ENCODE data around the gene MTFP1. TPM values are rescaled to one million over a fixed set of nuclear protein-coding genes. Genes with fewer than 3 reads are reported as not detected.
"Not testable (repeated sequence)": the region's sequence is repeated elsewhere in the genome, so short reads cannot be mapped to it uniquely, and the experiment has no call there.

The MTFP1 gene
- total RNA-seq, 1 donor from 2014 or later = 31.7 TPM

- DNase-seq = no peak
Observed at GRCh38 chr22:30402028-30402765, 23.4 kb upstream of the MTFP1 start.

GRCh38 chr22:30402766-30403104 is 22.8 kb upstream of the MTFP1 start:
- DNase-seq = not testable (repeated sequence)

GRCh38 chr22:30404307-30404706 is 21.3 kb upstream of the MTFP1 start:
- no peak for DNase-seq

- DNase-seq = no peak
Observed at GRCh38 chr22:30405731-30406130, 19.8 kb upstream of the MTFP1 start.

GRCh38 chr22:30406400-30406799 is 19.2 kb upstream of the MTFP1 start:
- no peak for DNase-seq

- DNase-seq = peak; percentile 54
Observed at GRCh38 chr22:30408388-30409102, 17.0 kb upstream of the MTFP1 start.

GRCh38 chr22:30411780-30412179 is 13.8 kb upstream of the MTFP1 start:
- DNase-seq = no peak

GRCh38 chr22:30413001-30413400 is 12.6 kb upstream of the MTFP1 start:
- DNase-seq = no peak

- no peak for DNase-seq
Observed at GRCh38 chr22:30413745-30414524, 11.6 kb upstream of the MTFP1 start.

GRCh38 chr22:30414525-30415047 is 11.0 kb upstream of the MTFP1 start:
- DNase-seq = peak; percentile 47

GRCh38 chr22:30416403-30416802 is 9.2 kb upstream of the MTFP1 start:
- no peak for DNase-seq

GRCh38 chr22:30416837-30417236 is 8.7 kb upstream of the MTFP1 start:
- no peak for DNase-seq

- peak; percentile 88 for DNase-seq
Observed at GRCh38 chr22:30420347-30421125, 5.0 kb upstream of the MTFP1 start.

GRCh38 chr22:30421695-30422480 is 3.7 kb upstream of the MTFP1 start:
- DNase-seq = peak; percentile 66

GRCh38 chr22:30422481-30423300 is 2.9 kb upstream of the MTFP1 start:
- peak; percentile 59 for DNase-seq

GRCh38 chr22:30423301-30423958 is 2.1 kb upstream of the MTFP1 start:
- DNase-seq = peak; percentile 56

- DNase-seq = peak; percentile 100
Observed at GRCh38 chr22:30423959-30424533, 1.5 kb upstream of the MTFP1 start.

- DNase-seq = peak; percentile 43
Observed at GRCh38 chr22:30424534-30425326, 838 bp upstream of the MTFP1 start.

GRCh38 chr22:30425327-30425615 is 297 bp upstream of the MTFP1 start:
- DNase-seq = no peak
